HG02884 (cell line): ENCODE measurements around the gene TXNRD2.

Experiments
- ATAC-seq: cut with Tn5 transposase; IDR thresholded peaks from one replicate; pipeline ENCODE4 v1.9.1; 2021; ENCODE audit warnings: mild to moderate bottlenecking, moderate library complexity; ENCODE audit not compliant: unreplicated experiment

TXNRD2 gene

GRCh38 chr22:19868773-19869471, 72.7 kb downstream of the TXNRD2 start:
- no peak for ATAC-seq

- ATAC-seq, result no peak
Observed at GRCh38 chr22:19868333-19868732, 73.3 kb downstream of the TXNRD2 start.

- ATAC-seq, result no peak
Observed at GRCh38 chr22:19867617-19868016, 74.0 kb downstream of the TXNRD2 start.

- no peak for ATAC-seq
Observed at GRCh38 chr22:19866665-19867009, 75.0 kb downstream of the TXNRD2 start.

DNA sequence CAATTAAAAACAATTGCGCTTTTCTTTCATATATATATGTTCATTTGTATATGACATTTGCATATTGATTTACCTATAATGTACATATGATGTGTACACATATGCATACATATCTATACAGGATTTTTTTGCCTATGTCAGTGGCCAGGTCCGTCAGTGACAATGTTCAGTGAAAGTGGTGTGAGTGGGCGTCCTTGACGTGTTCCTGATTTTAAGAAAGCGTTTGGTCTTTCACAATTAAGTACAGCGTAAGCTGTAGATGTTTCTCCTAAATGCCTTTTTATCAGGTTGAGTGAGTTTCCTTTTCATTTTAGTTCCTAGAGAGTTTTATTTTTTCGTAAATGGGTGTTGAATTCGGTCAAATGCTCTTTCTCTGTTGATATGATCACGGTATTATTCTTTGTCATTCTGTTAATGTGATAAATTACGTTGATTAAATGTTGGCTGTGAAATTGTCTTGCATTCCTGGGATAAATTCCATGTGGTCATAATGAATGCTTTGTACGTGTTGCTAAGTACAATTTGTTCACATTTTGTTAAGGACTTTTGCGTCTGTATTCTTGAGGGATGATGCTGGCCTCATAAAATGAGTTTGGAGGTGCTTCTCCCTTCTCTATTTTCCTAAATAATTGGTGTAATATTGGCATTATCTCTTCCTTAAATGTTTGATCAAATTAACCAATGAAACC, 76.3 kb downstream of the TXNRD2 start:
- ATAC-seq, result no peak

DNA sequence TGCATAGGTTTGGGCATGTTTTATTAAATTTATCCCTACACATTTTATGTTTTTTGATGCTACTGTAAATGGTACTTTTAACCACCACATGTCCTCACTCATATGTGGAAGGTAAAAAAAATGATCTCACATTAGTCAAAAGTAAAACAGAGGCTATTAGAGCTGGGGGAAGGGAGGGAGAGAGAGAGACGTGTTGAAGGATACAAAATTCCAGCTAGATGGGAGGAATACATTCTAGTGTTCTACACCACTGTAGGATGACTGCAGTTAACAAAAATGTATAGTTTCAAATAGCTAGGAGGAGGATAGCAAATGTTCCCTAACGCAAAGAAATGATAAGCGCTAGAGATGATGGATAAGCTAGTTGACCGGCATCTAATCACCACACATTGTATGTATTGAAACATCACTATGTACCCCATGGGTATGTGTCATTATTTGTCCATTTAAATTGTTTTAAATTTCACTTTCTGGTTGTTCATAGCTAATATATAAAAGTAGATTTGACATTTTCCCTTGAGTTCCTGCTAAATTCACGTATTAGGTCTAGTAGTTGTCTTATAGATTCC, 77.0 kb downstream of the TXNRD2 start:
- ATAC-seq, result no peak

DNA sequence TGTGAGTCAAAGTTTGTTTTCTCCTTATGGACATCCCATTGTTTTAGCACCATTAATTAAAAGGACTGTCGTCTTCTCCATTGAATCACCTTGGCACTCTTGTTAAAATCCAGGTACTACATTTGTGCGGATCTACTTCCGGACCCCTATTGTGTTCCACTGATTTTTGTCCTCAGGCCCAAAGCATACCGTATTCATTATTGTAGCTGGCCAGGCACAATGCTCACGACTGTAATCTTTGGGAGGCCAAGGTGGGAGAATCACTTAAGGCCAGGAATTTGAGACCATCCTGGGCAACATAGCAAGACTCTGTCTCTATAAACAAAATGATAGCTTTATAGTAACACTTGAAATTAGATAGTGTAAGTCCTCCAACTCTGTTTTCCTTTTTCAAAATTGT, 78.0 kb downstream of the TXNRD2 start:
- ATAC-seq, result no peak

DNA sequence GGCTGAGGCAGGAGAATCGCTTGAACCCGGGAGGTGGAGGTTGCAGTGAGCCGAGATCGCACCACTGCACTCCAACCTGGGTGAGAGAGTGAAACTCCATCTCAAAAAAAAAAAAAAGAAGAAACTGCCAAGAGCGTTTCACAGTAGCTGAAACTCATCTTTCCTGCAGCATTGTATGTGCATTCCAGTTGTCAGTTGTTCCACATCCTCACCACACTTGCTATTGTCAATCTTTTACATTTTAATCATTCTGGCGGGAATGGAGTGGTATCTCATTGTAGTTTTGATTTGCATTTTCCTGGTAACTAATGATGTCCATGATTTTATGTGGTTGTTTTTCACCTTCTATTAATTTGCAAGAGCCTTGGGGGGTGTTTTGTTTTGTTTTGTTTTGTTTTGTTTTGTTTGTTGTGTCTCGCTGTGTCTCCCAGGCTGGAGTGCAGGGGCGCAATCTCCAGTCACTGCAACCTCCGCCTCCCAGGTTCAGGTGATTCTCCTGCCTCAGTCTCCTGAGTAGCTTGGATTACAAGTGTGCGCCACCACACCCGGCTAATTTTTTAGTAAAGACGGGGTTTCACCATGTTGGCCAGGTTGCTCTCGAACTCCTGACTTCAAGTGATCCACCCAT, 78.9 kb downstream of the TXNRD2 start:
- no peak for ATAC-seq

DNA sequence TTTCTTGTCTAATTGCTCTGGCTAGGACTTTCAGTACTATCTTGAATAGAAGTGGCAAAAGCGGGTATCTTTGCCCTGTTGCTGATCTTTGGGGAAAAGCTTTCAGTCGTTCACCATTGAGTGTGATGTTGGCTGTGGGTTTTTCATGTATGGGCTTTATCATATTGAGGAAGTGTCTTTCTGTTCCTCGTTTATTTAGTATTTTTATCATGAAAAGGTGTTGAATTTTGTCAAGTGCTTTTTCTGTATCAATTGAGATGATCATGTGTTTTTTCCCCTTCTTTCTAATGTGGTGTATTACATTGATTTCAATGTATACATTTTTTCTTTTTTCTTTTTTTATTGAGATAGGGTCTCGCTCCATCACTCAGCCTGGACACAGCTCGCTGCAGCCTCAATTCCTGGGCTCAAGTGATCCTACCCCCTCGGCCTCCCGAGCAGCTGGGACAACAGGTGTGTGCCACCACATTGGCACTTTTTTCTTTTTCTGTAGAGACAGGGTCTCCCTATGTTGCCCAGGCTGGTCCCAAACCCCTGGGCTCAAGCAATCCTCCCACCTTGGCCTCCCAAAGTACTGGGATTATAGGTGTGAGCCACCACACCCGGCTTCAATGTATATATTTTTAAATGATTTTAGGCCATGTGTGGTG, 81.6 kb downstream of the TXNRD2 start:
- no peak for ATAC-seq

DNA sequence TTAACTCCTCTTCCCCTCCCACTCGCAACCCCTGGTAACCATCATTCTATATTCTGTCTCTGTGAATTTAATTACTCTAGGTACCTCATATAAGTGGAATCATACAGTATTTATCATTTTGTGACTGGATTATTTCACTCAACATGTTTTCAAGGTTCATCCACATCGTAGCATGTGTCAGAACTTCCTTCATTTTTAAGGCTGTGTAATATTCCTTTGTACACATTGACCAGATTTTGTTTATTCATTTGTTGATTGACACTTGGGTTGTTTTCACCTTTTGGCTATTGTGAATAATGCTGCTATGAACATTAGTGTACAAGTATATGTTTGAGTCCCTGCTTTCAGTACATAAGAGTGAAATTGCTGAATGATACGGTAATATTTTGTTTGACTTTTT, 84.2 kb downstream of the TXNRD2 start:
- no peak for ATAC-seq

DNA sequence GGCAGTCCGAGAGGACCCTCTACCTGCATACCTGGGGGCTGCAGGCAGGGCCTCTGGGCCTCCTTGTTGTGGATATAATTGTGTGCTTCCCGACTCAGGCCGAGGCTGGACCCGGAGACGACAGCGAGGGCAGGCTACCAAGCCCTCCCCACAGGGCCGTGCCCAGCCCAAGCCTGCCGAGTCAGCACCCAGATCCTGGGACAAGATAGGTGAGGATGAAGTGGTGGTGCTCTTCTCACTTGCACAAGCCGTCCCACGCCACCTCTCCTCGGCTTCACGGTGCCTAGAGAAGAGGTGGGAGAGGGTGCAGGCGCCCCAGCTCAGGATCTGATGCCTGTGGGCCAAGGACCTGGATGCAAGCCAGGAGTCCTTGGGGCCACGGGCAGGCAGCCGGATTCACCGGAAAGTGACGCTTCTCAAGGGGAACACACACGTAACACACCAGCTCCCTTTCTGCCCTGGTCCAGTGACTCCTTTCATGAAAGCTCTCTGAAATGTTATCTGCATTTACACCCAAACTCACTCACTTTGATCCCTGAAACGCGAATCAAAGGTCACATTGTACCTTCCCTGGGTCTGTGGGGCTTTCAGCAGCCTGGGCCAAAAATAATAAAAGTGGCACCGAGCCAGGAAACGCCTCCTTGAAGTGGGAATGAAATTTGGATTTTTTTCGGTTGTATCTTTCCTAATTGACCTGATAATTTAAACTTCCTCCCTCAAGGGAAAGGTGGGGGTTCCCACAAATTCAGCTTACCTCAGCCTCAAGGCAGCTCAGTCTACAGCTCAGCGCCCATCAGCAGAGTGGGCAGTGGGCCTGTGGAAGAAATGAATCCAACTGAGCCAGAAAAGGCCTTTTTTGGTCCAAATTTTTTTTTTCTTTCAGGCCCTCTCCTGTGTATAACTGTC, 85.9 kb downstream of the TXNRD2 start:
- peak; percentile 14 for ATAC-seq

- ATAC-seq, result peak; percentile 61
Observed at GRCh38 chr22:19854778-19855503, 86.7 kb downstream of the TXNRD2 start, which contains the start of the genes GNB1L and RTL10. Gene GNB1L, minus strand, starts transcription at chr22:19854874. Its CDS starts 33,519 bp downstream, at chr22:19821355. Gene RTL10, minus strand, starts transcription at chr22:19854874. Its CDS starts 2,613 bp downstream, at chr22:19852261.

DNA sequence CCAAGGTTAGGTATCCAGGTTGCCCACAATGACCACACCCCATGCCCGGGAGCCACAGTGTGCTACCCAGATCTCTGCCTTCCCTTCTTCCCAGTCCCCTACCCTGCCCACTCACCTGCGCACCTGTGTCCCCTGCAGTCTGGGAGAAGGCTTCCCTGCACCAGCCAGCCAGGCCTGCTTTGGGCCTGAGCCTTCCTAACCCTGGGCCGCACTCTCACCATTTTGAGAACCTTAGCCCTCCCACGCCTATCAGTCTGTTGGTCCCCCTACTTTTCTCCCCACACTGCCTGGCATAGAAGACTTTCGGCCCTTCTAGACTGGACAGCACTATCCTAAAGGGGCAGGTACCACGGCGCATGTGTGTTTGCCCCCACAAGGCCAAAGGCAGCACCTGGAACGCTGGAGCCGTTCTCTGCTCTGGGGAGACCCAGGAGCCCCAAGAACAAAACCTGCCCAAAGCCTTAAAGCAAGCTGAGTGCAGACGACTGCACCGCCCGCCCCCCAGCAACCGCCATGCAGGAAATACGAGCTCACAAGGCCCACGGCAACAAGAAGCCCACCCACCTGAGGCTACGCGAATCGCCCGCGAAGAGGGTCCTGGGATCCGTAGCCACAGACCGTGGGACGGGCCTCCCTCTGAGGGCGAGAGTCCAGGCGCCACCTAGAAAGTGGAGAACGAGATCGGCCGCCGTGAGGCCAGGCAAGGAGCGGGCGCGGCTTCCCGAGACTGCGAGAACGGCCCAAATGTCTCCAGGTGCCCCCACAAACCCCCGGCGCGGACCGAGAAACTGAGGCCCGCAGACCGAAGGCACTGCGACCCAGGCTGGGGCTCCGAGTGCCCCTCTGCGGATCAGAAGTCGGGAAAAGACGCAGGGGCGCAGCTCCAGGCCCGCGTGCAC, 87.5 kb downstream of the TXNRD2 start:
- peak; percentile 9 for ATAC-seq

GRCh38 chr22:19853058-19853878, 88.3 kb downstream of the TXNRD2 start:
- no peak for ATAC-seq

DNA sequence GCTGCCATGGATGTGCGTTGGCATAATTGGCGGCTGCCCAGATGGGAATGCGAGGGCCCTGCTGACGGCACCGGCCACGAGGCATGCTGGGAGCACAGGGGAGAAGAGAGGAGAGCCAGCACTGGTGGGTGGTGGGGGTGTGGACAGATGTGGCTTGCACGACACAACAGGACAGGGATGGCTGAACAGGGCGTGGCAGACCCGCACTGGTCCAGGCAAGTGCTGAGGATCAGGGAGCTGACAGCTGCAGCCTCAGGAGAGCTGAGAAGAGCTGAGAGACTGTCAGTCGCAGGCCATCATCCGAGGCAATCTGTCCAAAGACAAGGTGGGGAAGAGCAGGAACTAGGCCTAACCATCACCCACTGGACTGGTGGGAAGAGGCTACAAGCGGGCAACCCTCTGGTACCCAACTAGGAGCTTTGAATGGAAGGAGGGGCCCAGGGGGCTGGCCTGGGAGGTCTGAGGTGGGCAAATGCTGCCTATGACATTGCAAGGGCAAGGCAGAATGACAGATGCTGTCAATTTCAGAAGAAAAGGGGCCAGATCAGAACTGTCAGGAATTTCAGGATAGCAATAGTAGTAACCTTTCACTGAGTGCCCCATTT, 89.3 kb downstream of the TXNRD2 start:
- no peak for ATAC-seq

- ATAC-seq, result no peak
Observed at GRCh38 chr22:19851291-19852176, 90.1 kb downstream of the TXNRD2 start.
